HG03354 (cell line): Measurements from ENCODE around the gene PRDM5.

Experiments
- ATAC-seq: cut with Tn5 transposase; IDR thresholded peaks from one replicate; pipeline ENCODE4 v1.9.1; 2021; ENCODE audit warnings: mild to moderate bottlenecking; ENCODE audit not compliant: unreplicated experiment, poor library complexity, severe bottlenecking

The PRDM5 gene

GRCh38 chr4:120922381-120923206 lies at the start of gene PRDM5:
Gene PRDM5, minus strand, starts transcription at chr4:120922726. Its CDS starts 118 bp downstream, at chr4:120922608.
- ATAC-seq = no peak

GRCh38 chr4:120971884-120972283 lies 49.4 kb upstream of the PRDM5 start:
- ATAC-seq = no peak

GRCh38 chr4:120965938-120966337 lies 43.4 kb upstream of the PRDM5 start:
- no peak for ATAC-seq

GRCh38 chr4:120964596-120964995 lies 42.1 kb upstream of the PRDM5 start:
- ATAC-seq = no peak

- ATAC-seq = no peak
These were observed 40.9 kb upstream of the PRDM5 start for GRCh38 chr4:120963449-120963848.

GRCh38 chr4:120960656-120961267 lies 38.2 kb upstream of the PRDM5 start:
- ATAC-seq = no peak

- no peak for ATAC-seq
These were observed 25.9 kb upstream of the PRDM5 start for GRCh38 chr4:120948382-120948781.

GRCh38 chr4:120942776-120943175 lies 20.2 kb upstream of the PRDM5 start:
- ATAC-seq = no peak

- no peak for ATAC-seq
These were observed 18.0 kb upstream of the PRDM5 start for GRCh38 chr4:120940547-120940946.

- no peak for ATAC-seq
These were observed 17.2 kb upstream of the PRDM5 start for GRCh38 chr4:120939693-120940092.

GRCh38 chr4:120929847-120930246 lies 7.3 kb upstream of the PRDM5 start:
- no peak for ATAC-seq

GRCh38 chr4:120927801-120928409 lies 5.4 kb upstream of the PRDM5 start:
- no peak for ATAC-seq

- no peak for ATAC-seq
These were observed 4.0 kb upstream of the PRDM5 start for GRCh38 chr4:120926358-120927025.

GRCh38 chr4:120924931-120925330 lies 2.4 kb upstream of the PRDM5 start:
- no peak for ATAC-seq

GRCh38 chr4:120923207-120923522 lies 639 bp upstream of the PRDM5 start:
- no peak for ATAC-seq

- no peak for ATAC-seq
These were observed 808 bp downstream of the PRDM5 start for GRCh38 chr4:120921456-120922380.

- ATAC-seq = no peak
These were observed 1.9 kb downstream of the PRDM5 start for GRCh38 chr4:120920666-120921065.

GRCh38 chr4:120919358-120919757 lies 3.2 kb downstream of the PRDM5 start:
- ATAC-seq = no peak

GRCh38 chr4:120918788-120919187 lies 3.7 kb downstream of the PRDM5 start:
- no peak for ATAC-seq

- ATAC-seq = no peak
These were observed 4.4 kb downstream of the PRDM5 start for GRCh38 chr4:120918092-120918491.
